GM18526 (cell line): Measurements from ENCODE around the gene APOBEC2.

Source experiments
- POLR2A ChIP-seq: IDR thresholded peaks from 3 replicates; pipeline ENCODE4 v1.6.1; 2011; ENCODE audit not compliant: insufficient read length; ENCODE audit errors: extremely low read depth

APOBEC2 gene

DNA sequence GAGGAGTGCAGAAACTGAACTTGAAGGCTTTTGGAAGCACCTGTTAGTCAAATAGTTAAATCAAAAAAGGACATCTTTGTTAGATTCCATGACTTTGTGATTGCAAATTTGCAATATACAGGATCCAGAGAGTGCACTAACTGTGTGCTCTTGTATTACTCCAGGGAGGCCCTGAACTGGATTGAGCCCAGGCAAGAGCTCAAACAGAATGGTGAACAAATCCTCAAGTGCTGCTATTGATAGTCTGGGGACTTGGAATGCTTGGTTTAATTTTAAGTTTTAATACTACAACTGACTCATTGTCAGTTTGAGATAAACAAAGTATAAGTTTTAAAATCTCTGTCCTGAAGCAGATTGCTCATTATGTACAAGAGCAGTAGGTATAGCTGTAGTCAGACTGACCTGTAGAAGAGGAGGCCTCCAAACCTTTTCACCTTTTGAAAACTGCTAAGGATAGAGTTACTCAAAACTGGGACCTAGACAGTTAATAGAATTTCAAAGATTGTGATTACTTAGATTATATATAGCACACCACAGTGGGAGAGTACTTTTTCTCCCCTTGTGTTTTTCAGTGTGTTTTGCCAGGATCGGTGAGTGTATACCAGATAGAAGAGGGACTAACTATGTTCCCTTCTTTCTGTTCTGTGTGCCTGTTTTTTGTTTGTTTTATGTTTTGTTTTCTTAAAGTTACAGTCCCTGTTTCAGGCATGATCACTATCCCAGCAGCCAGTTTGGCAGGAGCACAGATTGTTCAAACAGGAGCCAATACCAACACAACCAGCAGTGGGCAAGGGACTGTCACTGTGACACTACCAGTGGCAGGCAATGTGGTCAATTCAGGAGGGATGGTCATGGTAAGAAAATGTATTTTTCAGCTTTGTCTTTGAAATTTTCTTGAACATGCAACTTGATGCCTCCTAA, 38.1 kb downstream of the APOBEC2 start:
- TF ChIP-seq POLR2A: no peak

DNA sequence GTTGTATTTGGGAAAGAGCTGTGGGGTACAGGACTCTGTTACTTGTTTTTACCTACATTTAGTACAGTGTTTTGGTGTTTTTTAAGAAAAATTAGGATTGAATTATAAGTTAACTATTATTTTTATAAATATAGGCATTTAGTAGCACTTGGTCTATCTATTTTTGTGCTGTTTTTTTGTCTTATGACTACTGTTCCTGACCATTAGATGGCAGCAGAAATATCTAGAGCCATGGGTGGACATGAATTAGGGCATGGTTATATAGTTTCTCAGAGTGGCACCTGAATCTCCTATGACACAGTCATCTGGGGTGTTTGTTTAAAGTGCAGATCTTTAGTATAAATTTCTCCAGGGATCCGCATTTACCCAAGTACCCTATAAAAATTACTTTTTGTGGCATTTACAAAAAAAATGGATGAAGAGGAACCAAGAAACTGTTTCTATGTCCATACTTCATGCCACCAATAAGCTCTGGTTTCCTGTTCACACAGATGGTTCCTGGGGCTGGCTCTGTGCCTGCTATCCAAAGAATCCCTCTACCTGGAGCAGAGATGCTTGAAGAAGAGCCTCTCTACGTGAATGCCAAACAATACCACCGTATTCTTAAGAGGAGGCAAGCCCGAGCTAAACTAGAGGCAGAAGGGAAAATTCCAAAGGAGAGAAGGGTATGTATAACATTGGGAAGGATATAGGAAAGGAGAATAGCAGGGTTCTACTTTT, 39.6 kb downstream of the APOBEC2 start:
- no peak for TF ChIP-seq POLR2A

DNA sequence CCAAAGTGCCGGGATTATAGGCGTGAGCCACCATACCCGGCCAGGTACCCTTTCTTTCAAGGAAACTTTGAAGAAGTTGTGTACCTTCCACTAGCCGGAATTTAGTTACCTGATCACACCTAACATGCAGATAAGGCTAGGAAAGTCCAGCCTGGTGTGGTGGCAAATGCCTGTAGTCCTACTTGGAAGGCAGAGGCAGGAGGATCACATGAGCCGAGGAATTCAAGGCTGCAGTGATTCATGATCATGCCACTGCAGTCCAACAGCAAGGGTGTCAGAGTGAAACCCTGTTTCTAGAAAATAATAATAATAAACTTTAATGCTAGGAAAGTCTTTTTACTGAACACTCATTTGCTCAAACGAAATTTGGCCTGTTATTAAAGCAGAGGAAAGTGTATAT, 40.7 kb downstream of the APOBEC2 start:
- no peak for TF ChIP-seq POLR2A

DNA sequence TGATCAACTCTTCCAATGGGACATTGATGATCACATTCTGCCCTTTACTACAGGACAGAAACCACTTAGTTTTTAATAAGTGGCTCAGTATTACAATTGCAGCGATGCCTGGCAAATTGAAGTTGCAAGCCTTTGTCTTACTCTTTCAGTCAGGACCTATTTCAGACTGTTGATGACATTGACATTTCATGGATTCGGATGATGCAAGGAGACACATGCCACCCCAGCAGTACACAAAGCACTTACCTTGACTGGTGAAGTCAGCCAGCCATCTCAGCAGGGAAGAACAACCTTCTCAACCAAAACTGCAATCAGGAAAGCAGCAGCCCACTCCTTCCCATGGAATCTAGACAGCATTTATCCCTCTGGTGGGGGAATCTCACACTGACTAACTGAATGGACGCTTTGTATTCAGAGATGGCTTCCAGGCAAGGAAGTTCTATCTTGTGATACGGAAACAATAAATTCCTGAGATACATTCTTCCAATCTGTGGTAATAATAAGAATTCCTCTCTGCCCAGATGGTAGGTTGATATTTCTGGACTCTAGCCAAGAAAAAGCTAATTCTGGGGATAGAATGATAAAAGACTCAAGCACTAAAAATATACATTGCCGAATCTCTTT, 44.6 kb downstream of the APOBEC2 start:
- TF ChIP-seq POLR2A: no peak

DNA sequence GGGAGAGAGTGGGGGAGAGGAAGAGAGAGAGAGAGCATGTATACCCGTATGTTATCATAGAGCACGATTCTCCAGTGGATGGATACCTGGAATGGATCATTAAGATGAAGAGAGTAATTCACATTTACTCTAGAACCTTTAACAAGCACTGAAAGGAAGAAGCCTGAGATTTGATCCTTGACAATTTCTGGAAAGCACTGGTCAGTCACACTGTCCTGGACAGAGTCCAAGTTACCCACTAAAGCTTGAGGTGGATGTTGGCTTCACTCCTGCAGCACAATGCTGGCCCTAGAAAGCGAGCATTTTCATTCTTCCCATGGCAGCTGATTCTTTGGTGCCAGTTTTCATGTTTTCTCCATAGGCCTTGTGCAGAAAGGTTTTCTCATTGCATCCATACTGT, 45.4 kb downstream of the APOBEC2 start:
- TF ChIP-seq POLR2A: no peak

DNA sequence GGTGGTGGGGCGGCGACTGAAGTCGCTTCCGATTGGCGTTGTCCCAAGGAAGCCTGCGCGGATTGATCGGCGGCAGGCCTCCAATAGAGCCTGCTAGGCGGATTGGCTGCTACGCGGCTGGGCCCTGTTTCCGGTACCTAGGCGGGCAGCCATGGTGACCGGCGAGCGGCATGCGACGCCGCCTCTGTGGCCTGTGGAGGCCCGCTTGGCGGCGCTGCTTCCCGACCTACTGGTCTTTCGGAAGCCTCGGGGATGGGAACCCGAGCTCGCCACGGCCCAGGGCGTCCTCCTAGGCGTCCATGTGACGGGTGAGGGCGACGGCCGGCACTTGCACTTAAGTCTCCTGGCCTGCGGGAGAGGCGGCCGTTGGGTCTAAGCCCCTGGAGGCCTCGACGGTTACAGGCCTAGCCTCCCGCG, 47.9 kb downstream of the APOBEC2 start:
- no peak for TF ChIP-seq POLR2A

DNA sequence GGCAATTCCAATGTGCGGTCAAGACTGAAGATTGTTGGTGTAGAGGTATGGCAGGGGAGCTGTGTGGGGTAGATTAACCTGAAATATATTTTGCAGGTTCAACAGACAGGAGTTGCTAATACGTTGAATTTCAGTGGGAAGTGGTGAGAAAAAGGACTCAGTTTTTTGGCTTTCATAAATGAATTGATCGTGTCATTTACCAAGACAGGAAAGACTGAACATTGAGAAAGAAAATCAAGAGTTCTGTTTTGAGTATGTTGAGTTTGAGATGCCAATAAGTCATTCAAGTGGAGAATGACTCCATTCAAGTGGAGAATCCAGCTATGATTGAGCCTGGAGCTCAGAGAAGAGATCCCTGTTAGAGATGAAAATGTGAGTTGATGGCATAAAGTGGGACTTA, 50.8 kb downstream of the APOBEC2 start:
- TF ChIP-seq POLR2A: no peak

DNA sequence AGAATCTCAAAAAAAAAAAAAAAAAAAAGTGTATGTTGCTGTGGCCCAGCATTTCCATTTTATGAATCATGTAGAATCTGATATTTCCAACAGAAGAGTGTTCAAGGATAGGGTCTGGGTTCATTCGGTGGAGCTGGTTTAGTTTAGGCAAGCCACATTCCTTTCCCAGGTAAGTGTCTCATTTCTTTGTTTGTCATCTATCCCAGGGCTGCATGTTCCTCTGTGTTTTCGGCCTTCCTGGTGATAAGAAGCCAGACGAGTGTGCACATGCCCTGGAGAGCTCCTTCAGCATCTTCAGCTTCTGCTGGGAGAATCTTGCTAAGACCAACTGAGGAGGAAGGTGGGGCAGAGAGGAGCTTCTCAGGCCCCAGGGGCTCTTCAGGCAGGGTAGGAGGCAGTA, 58.0 kb downstream of the APOBEC2 start:
- TF ChIP-seq POLR2A: no peak
